ENCODE measurements around the gene KIF27. TPM values are rescaled to one million over a fixed set of nuclear protein-coding genes. Genes with fewer than 3 reads are reported as not detected.

Gene KIF27, protein sequence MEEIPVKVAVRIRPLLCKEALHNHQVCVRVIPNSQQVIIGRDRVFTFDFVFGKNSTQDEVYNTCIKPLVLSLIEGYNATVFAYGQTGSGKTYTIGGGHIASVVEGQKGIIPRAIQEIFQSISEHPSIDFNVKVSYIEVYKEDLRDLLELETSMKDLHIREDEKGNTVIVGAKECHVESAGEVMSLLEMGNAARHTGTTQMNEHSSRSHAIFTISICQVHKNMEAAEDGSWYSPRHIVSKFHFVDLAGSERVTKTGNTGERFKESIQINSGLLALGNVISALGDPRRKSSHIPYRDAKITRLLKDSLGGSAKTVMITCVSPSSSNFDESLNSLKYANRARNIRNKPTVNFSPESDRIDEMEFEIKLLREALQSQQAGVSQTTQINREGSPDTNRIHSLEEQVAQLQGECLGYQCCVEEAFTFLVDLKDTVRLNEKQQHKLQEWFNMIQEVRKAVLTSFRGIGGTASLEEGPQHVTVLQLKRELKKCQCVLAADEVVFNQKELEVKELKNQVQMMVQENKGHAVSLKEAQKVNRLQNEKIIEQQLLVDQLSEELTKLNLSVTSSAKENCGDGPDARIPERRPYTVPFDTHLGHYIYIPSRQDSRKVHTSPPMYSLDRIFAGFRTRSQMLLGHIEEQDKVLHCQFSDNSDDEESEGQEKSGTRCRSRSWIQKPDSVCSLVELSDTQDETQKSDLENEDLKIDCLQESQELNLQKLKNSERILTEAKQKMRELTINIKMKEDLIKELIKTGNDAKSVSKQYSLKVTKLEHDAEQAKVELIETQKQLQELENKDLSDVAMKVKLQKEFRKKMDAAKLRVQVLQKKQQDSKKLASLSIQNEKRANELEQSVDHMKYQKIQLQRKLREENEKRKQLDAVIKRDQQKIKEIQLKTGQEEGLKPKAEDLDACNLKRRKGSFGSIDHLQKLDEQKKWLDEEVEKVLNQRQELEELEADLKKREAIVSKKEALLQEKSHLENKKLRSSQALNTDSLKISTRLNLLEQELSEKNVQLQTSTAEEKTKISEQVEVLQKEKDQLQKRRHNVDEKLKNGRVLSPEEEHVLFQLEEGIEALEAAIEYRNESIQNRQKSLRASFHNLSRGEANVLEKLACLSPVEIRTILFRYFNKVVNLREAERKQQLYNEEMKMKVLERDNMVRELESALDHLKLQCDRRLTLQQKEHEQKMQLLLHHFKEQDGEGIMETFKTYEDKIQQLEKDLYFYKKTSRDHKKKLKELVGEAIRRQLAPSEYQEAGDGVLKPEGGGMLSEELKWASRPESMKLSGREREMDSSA (N-terminal part only)
- 1 to 10 TPM; 5.6 to 8.8 TPM for total RNA-seq
- polyA plus RNA-seq (ENCODE audit: insufficient read length in 6 of 6) = 10 to 100 TPM; 15.4 to 26.0 (median 21.7) TPM
- long read RNA-seq, donor 1 = 0 reads
- long read RNA-seq, donor 2 = 0 reads
- long read RNA-seq, donor 3 = 0 reads
- long read RNA-seq, donor 4, partial matches to known transcripts = 2 of 6 reads
- long read RNA-seq, donor 4, other reads (novel, unspliced or antisense) = 4 of 6 reads
- long read RNA-seq, donor 5 = 0 reads
- long read RNA-seq, donor 6, partial matches to known transcripts = 0 of 1 reads
- long read RNA-seq, donor 6, other reads (novel, unspliced or antisense) = 0 of 1 reads
- long read RNA-seq, donor 7 = 0 reads
- long read RNA-seq, donor 8, partial matches to known transcripts = 0 of 1 reads
- long read RNA-seq, donor 8, other reads (novel, unspliced or antisense) = 0 of 1 reads
- long read RNA-seq, donor 9 = 0 reads
- long read RNA-seq, donor 10, partial matches to known transcripts = 0 of 3 reads
- long read RNA-seq, donor 10, other reads (novel, unspliced or antisense) = 3 of 3 reads
- long read RNA-seq, donor 11 = 0 reads
- long read RNA-seq, donor 12, partial matches to known transcripts = 0 of 5 reads
- long read RNA-seq, donor 12, other reads (novel, unspliced or antisense) = 5 of 5 reads

GRCh38 chr9:83920927-83921707 is at the start of gene KIF27:
KIF27 (minus strand) TSS chr9:83921432; CDS start chr9:83915591, 5,841 bp downstream.
- peak within 1 kb of the TSS; percentile 93 to 97 for H3K27ac ChIP-seq
- intact Hi-C loops (cut with DNase I) = no loop called here

DNA sequence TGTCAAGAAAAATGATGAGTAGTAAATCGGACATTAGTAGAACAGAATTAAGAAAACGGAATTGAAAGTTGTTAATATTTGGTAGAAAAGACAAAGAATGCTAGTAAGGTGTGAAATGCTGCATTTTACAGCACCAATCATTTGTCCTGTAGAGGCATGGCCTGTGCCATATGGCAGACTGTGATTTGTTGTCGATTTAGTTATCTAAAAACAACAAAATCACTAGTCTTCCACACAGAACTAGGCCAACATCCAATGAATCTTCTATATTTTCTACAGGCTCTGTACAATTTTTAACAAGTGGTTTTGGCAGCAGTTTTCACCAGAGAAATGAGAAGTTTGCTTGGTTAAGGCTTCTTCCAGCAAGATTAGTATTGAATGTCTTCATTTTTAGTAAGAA is 48.4 kb upstream of the KIF27 start:
- TF ChIP-seq CTCF (IDR thresholded peaks at IDR 0.05) = no peak
- intact Hi-C loops (cut with DNase I) = no loop called here
- Histone ChIP-seq H3K27me3 (no peaks in the 10 kb centered on the region), H3K4me1 (peaks cover 0 to 5% of the 10 kb centered on the region in 2 donors), H3K27ac (no peak overlapping the region), H3K4me3 (no peak overlapping the region), H3K9me3 (no peaks in the 10 kb centered on the region), H3K36me3 (peaks cover 20 to 88% of the 10 kb centered on the region in 2 donors)
- DNase-seq (no peak), ATAC-seq (no peak)

More at GRCh38 chr9:83920927-83921707, at the start of gene KIF27:
- ATAC-seq (peak; percentile 98), DNase-seq (peak; percentile 97 to 100 (median 99))
- Histone ChIP-seq H3K4me3 (peak within 1 kb of the TSS; percentile 69 to 72), H3K36me3 (no peaks in the 10 kb centered on the region), H3K9me3 (no peaks in the 10 kb centered on the region), H3K4me1 (peaks cover 0 to 14% of the 10 kb centered on the region in 2 donors), H3K27me3 (no peaks in the 10 kb centered on the region)
- peak; percentile 23 to 61 for TF ChIP-seq CTCF (IDR thresholded peaks at IDR 0.05)

- intact Hi-C loops (cut with DNase I) = no loop called here
- H3K4me1 ChIP-seq = no peaks in the 10 kb centered on the region
- no peaks in the 10 kb centered on the region for H3K27me3 ChIP-seq
- ATAC-seq (no peak), DNase-seq (no peak)
- no peak overlapping the region for H3K4me3 ChIP-seq
- no peaks in the 10 kb centered on the region for H3K9me3 ChIP-seq
- H3K36me3 ChIP-seq = peaks cover 20 to 63% of the 10 kb centered on the region in 2 donors
- no peak overlapping the region for H3K27ac ChIP-seq
- TF ChIP-seq CTCF (IDR thresholded peaks at IDR 0.05) = no peak
Observed at GRCh38 chr9:83967073-83967472, 45.8 kb upstream of the KIF27 start.

DNA sequence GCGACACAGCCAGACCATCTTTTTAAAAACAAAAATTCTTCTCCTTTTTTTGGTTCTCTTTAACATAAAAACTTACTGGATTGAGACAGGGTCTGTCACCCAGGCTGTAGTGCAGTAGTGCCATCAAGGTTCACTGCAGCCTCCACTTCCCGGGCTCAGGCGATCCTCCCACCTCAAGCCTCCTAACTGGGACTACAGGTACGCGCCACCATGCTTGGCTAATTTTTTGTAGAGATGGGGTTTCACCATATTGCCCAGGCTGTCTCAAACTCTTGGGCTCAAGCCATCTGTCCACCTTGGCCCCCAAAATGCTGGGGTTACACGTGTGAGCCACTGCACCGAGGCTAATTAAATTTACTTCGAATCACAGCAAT is 45.0 kb upstream of the KIF27 start:
- H3K9me3 ChIP-seq = no peaks in the 10 kb centered on the region
- ATAC-seq = no peak
- DNase-seq = no peak
- no peak overlapping the region for H3K4me3 ChIP-seq
- peaks cover 11 to 54% of the 10 kb centered on the region in 2 donors for H3K36me3 ChIP-seq
- no peak for TF ChIP-seq CTCF (IDR thresholded peaks at IDR 0.05)
- intact Hi-C loops (cut with DNase I) = no loop called here
- H3K4me1 ChIP-seq = no peaks in the 10 kb centered on the region
- no peaks in the 10 kb centered on the region for H3K27me3 ChIP-seq
- H3K27ac ChIP-seq = no peak overlapping the region

Data from left lung (tissue), 14 donors.